H9 (cell line): ENCODE data around the gene BET1L. TPM values are rescaled to one million over a fixed set of nuclear protein-coding genes. Genes with fewer than 3 reads are reported as not detected.

ENCODE experiments used
- DNase-seq: peaks from one replicate; pipeline ENCODE4 v3.0.0-alpha.2; 2017
- H2AFZ ChIP-seq: one replicate; pipeline ENCODE4 v1.6.1; 2013; ENCODE audit warnings: mild to moderate bottlenecking, low read length, control low read depth, moderate library complexity
- H2AK5ac ChIP-seq: 2 replicates; pipeline ENCODE4 v1.6.1; 2013; ENCODE audit warnings: low read length, control low read depth, mixed read lengths; ENCODE audit not compliant: insufficient read length
- H2BK120ac ChIP-seq: one replicate; pipeline ENCODE4 v1.6.1; 2013; ENCODE audit warnings: low read depth, mild to moderate bottlenecking, low read length, control low read depth, inconsistent platforms; ENCODE audit not compliant: poor library complexity, severe bottlenecking
- H2BK12ac ChIP-seq: 2 replicates; pipeline ENCODE4 v1.6.1; 2013; ENCODE audit warnings: low read length, control low read depth, mixed read lengths, low read depth; ENCODE audit not compliant: insufficient read length
- H2BK15ac ChIP-seq: 2 replicates; pipeline ENCODE4 v1.6.1; 2013; ENCODE audit warnings: low read depth, low read length, control low read depth
- H2BK20ac ChIP-seq: one replicate; pipeline ENCODE4 v1.6.1; 2013; ENCODE audit warnings: low read depth, mild to moderate bottlenecking, low read length, control low read depth, inconsistent platforms; ENCODE audit not compliant: poor library complexity, severe bottlenecking
- H2BK5ac ChIP-seq: 2 replicates; pipeline ENCODE4 v1.6.1; 2013; ENCODE audit warnings: low read length, control low read depth, mixed read lengths; ENCODE audit not compliant: insufficient read length
- H3K14ac ChIP-seq: 2 replicates; pipeline ENCODE4 v1.6.1; 2013; ENCODE audit warnings: low read length, control low read depth; ENCODE audit not compliant: insufficient read depth
- H3K18ac ChIP-seq: 2 replicates; pipeline ENCODE4 v1.6.1; 2013; ENCODE audit warnings: low read depth, mild to moderate bottlenecking, mixed read lengths, low read length, control low read depth; ENCODE audit not compliant: insufficient read length
- H3K23ac ChIP-seq: 2 replicates; pipeline ENCODE4 v1.6.1; 2013; ENCODE audit warnings: low read length, control low read depth, mixed read lengths, low read depth; ENCODE audit not compliant: insufficient read length
- H3K23me2 ChIP-seq: 2 replicates; pipeline ENCODE4 v1.6.1; 2013; ENCODE audit warnings: low read depth, mild to moderate bottlenecking, mixed read lengths, low read length, control low read depth; ENCODE audit not compliant: insufficient read length, poor library complexity, severe bottlenecking
- H3K27ac ChIP-seq: 2 replicates; pipeline ENCODE4 v1.5.1; 2013; ENCODE audit warnings: low read length, control low read depth, mixed read lengths, low read depth; ENCODE audit not compliant: insufficient read length
- H3K27me3 ChIP-seq: 2 replicates; pipeline ENCODE4 v1.6.1; 2013; ENCODE audit warnings: low read length, control low read depth, inconsistent platforms; ENCODE audit not compliant: insufficient read depth
- H3K4ac ChIP-seq: 2 replicates; pipeline ENCODE4 v1.6.1; 2013; ENCODE audit warnings: low read depth, mild to moderate bottlenecking, control low read depth, inconsistent platforms, low read length, moderate library complexity
- H3K4me1 ChIP-seq: 2 replicates; pipeline ENCODE4 v1.6.1; 2013; ENCODE audit warnings: low read length, control low read depth, inconsistent platforms; ENCODE audit not compliant: insufficient read depth
- H3K4me2 ChIP-seq: 2 replicates; pipeline ENCODE4 v1.6.1; 2013; ENCODE audit warnings: low read length, control low read depth, mixed read lengths; ENCODE audit not compliant: insufficient read length, insufficient read depth
- H3K56ac ChIP-seq: 2 replicates; pipeline ENCODE4 v1.6.1; 2013; ENCODE audit warnings: low read depth, mild to moderate bottlenecking, mixed read lengths, low read length, control low read depth; ENCODE audit not compliant: insufficient read length
- H3K79me1 ChIP-seq: 2 replicates; pipeline ENCODE4 v1.6.1; 2013; ENCODE audit warnings: low read depth, mild to moderate bottlenecking, moderate library complexity, low read length, control low read depth, inconsistent platforms; ENCODE audit not compliant: insufficient read depth, poor library complexity, severe bottlenecking
- H3K79me2 ChIP-seq: 2 replicates; pipeline ENCODE4 v1.6.1; 2013; ENCODE audit warnings: low read length, control low read depth, inconsistent platforms; ENCODE audit not compliant: insufficient read depth
- H3K9ac ChIP-seq: 2 replicates; pipeline ENCODE4 v1.6.1; 2013; ENCODE audit warnings: low read length, control low read depth, mixed read lengths; ENCODE audit not compliant: insufficient read length; ENCODE audit errors: extremely low read depth
- H3K9me3 ChIP-seq: one replicate; pipeline ENCODE4 v1.6.1; 2013; ENCODE audit warnings: low read depth, low read length, inconsistent platforms; ENCODE audit not compliant: control insufficient read depth
- H3T11ph ChIP-seq: one replicate; pipeline ENCODE4 v1.6.1; 2013; ENCODE audit warnings: mild to moderate bottlenecking, low read length, control low read depth, inconsistent platforms
- H4K20me1 ChIP-seq: one replicate; pipeline ENCODE4 v1.6.1; 2013; ENCODE audit not compliant: control insufficient read depth, insufficient read length, insufficient read depth
- H4K5ac ChIP-seq: 2 replicates; pipeline ENCODE4 v1.6.1; 2013; ENCODE audit warnings: low read depth, mild to moderate bottlenecking, mixed read lengths, low read length, control low read depth; ENCODE audit not compliant: insufficient read length
- H4K8ac ChIP-seq: replicated peaks from 2 replicates; pipeline ENCODE4 v1.6.1; 2013; ENCODE audit warnings: low read length, control low read depth, mixed read lengths, low read depth; ENCODE audit not compliant: insufficient read length
- H4K91ac ChIP-seq: 2 replicates; pipeline ENCODE4 v1.6.1; 2013; ENCODE audit warnings: low read depth, mild to moderate bottlenecking, moderate library complexity, mixed read lengths, low read length, control low read depth; ENCODE audit not compliant: insufficient read length
- H3K27ac Mint-ChIP-seq, 3 experiments: 2 replicates in 2 of 3; 3 replicates in 1 of 3; pipeline ENCODE4 v1.8.0; 2020 to 2021; ENCODE audit warnings: mixed read lengths in 3 of 3, mild to moderate bottlenecking in 1 of 3, moderate library complexity in 1 of 3
- H3K27me3 Mint-ChIP-seq: 2 replicates; pipeline ENCODE4 v1.8.0; 2021; ENCODE audit warnings: low read depth, mild to moderate bottlenecking, moderate library complexity, mixed read lengths
- H3K36me3 Mint-ChIP-seq, 3 experiments: 2 replicates in 2 of 3; 3 replicates in 1 of 3; pipeline ENCODE4 v1.8.0; 2020 to 2021; ENCODE audit warnings: low read depth in 3 of 3, mixed read lengths in 3 of 3; ENCODE audit not compliant: insufficient read depth in 1 of 3
- H3K4me1 Mint-ChIP-seq, 2 experiments: 2 replicates each; pipeline ENCODE4 v1.8.0; 2020; ENCODE audit warnings: mixed read lengths in 2 of 2
- H3K4me3 Mint-ChIP-seq, 2 experiments: 2 replicates in 1 of 2; 3 replicates in 1 of 2; pipeline ENCODE4 v1.8.0; 2020 to 2021; ENCODE audit warnings: mild to moderate bottlenecking in 2 of 2, mixed read lengths in 2 of 2, moderate library complexity in 1 of 2
- H3K9me3 Mint-ChIP-seq, 2 experiments: 2 replicates in 1 of 2; 3 replicates in 1 of 2; pipeline ENCODE4 v1.8.0; 2020; ENCODE audit warnings: mild to moderate bottlenecking in 2 of 2, mixed read lengths in 2 of 2, moderate library complexity in 1 of 2
- CTCF ChIP-seq: fragments of 200-600 bp; sonication (generic); conservative IDR thresholded peaks from 3 replicates; pipeline ENCODE4 v1.8.0; 2021; ENCODE audit warnings: antibody characterized with exemption, mild to moderate bottlenecking
- WGBS: extraction: QIAGEN DNeasy Blood & Tissue Kit; methylation state at CpG from one replicate; pipeline ENCODE4 v1.1.7; 2013; ENCODE audit warnings: missing lambda C conversion rate, low lambda C conversion rate, mixed read lengths; ENCODE audit not compliant: insufficient read length; ENCODE audit errors: extremely low coverage; 5-methylcytosine and 5-hydroxymethylcytosine counted together
- total RNA-seq: library from RNA; stranded (reverse); gene quantifications from 2 replicates; pipeline ENCODE4 v1.2.1, GENCODE V29; 2021

The BET1L gene
- total RNA-seq, 1 experiment from 2014 or later = 49.4 TPM

GRCh38 chr11:210803-211180 is 3.6 kb upstream of the BET1L start:
- peak overlapping the region in 1 of 2 experiments; percentile 97; a peak in 1 of 5 replicates for H3K4me3 Mint-ChIP-seq

More at GRCh38 chr11:210803-211180, 3.6 kb upstream of the BET1L start:
- Histone ChIP-seq H3K4me1 (no peaks in the 10 kb centered on the region; the same call in 1 of the 2 replicates), H4K5ac (no peak overlapping the region), H2AK5ac (no peak overlapping the region), H4K8ac (no peak overlapping the region), H3K4me2 (no peak overlapping the region), H3K23me2 (peaks cover 21% of the 10 kb centered on the region), H2BK5ac (no peak overlapping the region), H3K56ac (no peak overlapping the region), H3K9ac (no peak overlapping the region), H4K91ac (no peak overlapping the region), H3K18ac (no peak overlapping the region), H3K27me3 (no peaks in the 10 kb centered on the region), H3K79me2 (no peaks in the 10 kb centered on the region; the same call in 1 of the 2 replicates), H3K9me3 (no peaks in the 10 kb centered on the region), H2BK120ac (no peak overlapping the region), H3K79me1 (peaks cover 5% of the 10 kb centered on the region), H4K20me1 (no peaks in the 10 kb centered on the region), H2BK12ac (no peak overlapping the region), H2BK15ac (no peak overlapping the region), H2AFZ (no peak overlapping the region), H3K27ac (no peak overlapping the region), H3K4ac (no peak overlapping the region), H3K23ac (no peak overlapping the region), H3T11ph (no peak overlapping the region), H2BK20ac (no peak overlapping the region), H3K14ac (no peak overlapping the region)
- DNase-seq = no peak
- peaks cover 28 to 63% (median 62%) of the 10 kb centered on the region in 3 experiments for H3K36me3 Mint-ChIP-seq
- no CpG with 5 or more reads among the region's 5 CpGs for WGBS
- H3K9me3 Mint-ChIP-seq = no peaks in the 10 kb centered on the region
- no peaks in the 10 kb centered on the region for H3K27me3 Mint-ChIP-seq
- TF ChIP-seq CTCF = no peak
- peaks cover 5 to 17% of the 10 kb centered on the region in 2 experiments for H3K4me1 Mint-ChIP-seq
- H3K27ac Mint-ChIP-seq = no peak overlapping the region
